HPDE6-E6E7 (cell line): ENCODE data around the gene AQP1.

Experiments used
- DNase-seq: peaks from one replicate; pipeline ENCODE4 v3.0.0; 2011; ENCODE audit warnings: missing footprints; ENCODE audit errors: extremely low spot score

AQP1 gene

DNA sequence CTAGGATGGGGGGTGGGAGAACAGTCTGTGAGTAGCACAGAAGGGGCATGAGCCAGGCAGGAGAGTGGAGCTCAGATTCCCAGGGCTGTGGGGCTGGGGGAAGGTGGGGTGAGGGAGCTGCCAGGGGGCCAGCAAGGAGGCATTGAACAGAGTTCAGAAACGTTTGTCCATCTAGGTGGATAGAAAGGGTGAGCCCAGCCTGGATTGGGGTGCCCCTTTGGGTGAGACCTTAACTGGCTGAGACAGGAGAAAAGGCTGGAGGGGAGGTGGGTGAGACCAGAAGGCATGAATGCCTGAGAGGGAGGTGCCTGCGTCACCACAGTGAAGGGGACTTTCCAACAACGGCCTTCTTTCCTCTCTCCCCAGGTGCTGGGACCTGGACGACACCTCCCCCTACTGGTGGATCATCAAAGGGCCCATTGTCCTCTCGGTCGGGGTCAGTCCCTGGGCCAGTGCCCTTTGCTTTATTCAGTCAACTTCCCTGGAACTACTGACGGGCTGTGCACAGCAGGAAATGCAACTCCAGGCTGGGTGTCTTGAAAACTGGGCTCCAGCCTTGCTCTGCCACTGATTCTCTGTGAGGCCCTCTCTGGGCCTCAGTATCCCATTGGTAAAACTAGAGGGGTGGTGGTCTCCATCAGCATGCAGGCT is 63.1 kb downstream of the AQP1 start:
- peak; percentile 43 for DNase-seq
